HepG2 (cell line): Measurements from ENCODE around the gene CNTN4.

Experiments used
- BCLAF1 ChIP-seq: fragments of 450-650 bp; IDR thresholded peaks from 2 replicates; pipeline ENCODE4 v1.6.1; 2017; ENCODE audit warnings: mild to moderate bottlenecking
- CTCF ChIP-seq: sonication (generic); formaldehyde crosslinking; IDR thresholded peaks from 2 replicates; pipeline ENCODE4 v1.5.0; 2020; ENCODE audit warnings: mild to moderate bottlenecking, missing genetic modification reagents, moderate library complexity
- GMEB1 ChIP-seq: sonication (generic); formaldehyde crosslinking; IDR thresholded peaks from 2 replicates; pipeline ENCODE4 v1.5.1; 2020; ENCODE audit warnings: missing genetic modification reagents, mild to moderate bottlenecking, borderline replicate concordance
- HDAC6 ChIP-seq: fragments of 200-600 bp; sonication (generic); IDR thresholded peaks from 2 replicates; pipeline ENCODE4 v1.7.0; 2017; ENCODE audit warnings: mild to moderate bottlenecking, antibody characterized with exemption, low read length, low read depth
- HOMEZ ChIP-seq: IDR thresholded peaks from 2 replicates; pipeline ENCODE4 v1.6.1; 2016; ENCODE audit warnings: low read depth
- ZNF776 ChIP-seq: sonication (generic); formaldehyde crosslinking; IDR thresholded peaks from 2 replicates; pipeline ENCODE4 v1.4.0; 2020; ENCODE audit warnings: mild to moderate bottlenecking, missing genetic modification reagents

GRCh38 chr3:2784627-2785026 lies 686.0 kb downstream of the CNTN4 start:
- TF ChIP-seq HDAC6 (no peak), GMEB1 (CRISPR knock-in tag) (no peak), HOMEZ (no peak), CTCF (no peak), BCLAF1 (no peak), ZNF776 (CRISPR knock-in tag) (no peak)
